HG03175 (cell line): ENCODE results near the gene DICER1.
"Not testable (repeated sequence)": the region's sequence is repeated elsewhere in the genome, so short reads cannot be mapped to it uniquely, and the experiment has no call there.

Experiments
- ATAC-seq: cut with Tn5 transposase; IDR thresholded peaks from one replicate; pipeline ENCODE4 v1.9.1; 2021; ENCODE audit warnings: mild to moderate bottlenecking, moderate library complexity; ENCODE audit not compliant: unreplicated experiment

DICER1 gene

GRCh38 chr14:95185033-95185766 lies 27.9 kb upstream of the DICER1 start:
- no peak for ATAC-seq

GRCh38 chr14:95184413-95184790 lies 27.1 kb upstream of the DICER1 start:
- ATAC-seq, result no peak

GRCh38 chr14:95183532-95184412 lies 26.4 kb upstream of the DICER1 start:
- ATAC-seq, result peak; percentile 62

GRCh38 chr14:95183082-95183481 lies 25.8 kb upstream of the DICER1 start:
- ATAC-seq, result no peak

GRCh38 chr14:95182379-95182778 lies 25.1 kb upstream of the DICER1 start:
- ATAC-seq, result no peak

- ATAC-seq, result no peak
These were observed 23.8 kb upstream of the DICER1 start for GRCh38 chr14:95180966-95181741.

- not testable (repeated sequence) for ATAC-seq
These were observed 18.3 kb upstream of the DICER1 start for GRCh38 chr14:95175670-95176069.

GRCh38 chr14:95174184-95174792 lies 17.0 kb upstream of the DICER1 start:
- ATAC-seq, result no peak

GRCh38 chr14:95173518-95173917 lies 16.2 kb upstream of the DICER1 start:
- no peak for ATAC-seq

GRCh38 chr14:95167177-95167576 lies 9.8 kb upstream of the DICER1 start:
- ATAC-seq, result no peak

- ATAC-seq, result no peak
These were observed 8.2 kb upstream of the DICER1 start for GRCh38 chr14:95165517-95165916.

GRCh38 chr14:95164506-95164905 lies 7.2 kb upstream of the DICER1 start:
- no peak for ATAC-seq

GRCh38 chr14:95163666-95164065 lies 6.3 kb upstream of the DICER1 start:
- no peak for ATAC-seq

GRCh38 chr14:95163132-95163531 lies 5.8 kb upstream of the DICER1 start:
- no peak for ATAC-seq

GRCh38 chr14:95162641-95163040 lies 5.3 kb upstream of the DICER1 start:
- no peak for ATAC-seq

- ATAC-seq, result peak; percentile 30
These were observed 342 bp downstream of the DICER1 start for GRCh38 chr14:95157048-95157326.

GRCh38 chr14:95156161-95157047 lies 925 bp downstream of the DICER1 start:
- peak; percentile 33 for ATAC-seq

GRCh38 chr14:95155045-95155444 lies 2.3 kb downstream of the DICER1 start:
- no peak for ATAC-seq

GRCh38 chr14:95153866-95154265 lies 3.5 kb downstream of the DICER1 start:
- no peak for ATAC-seq

GRCh38 chr14:95151561-95151960 lies 5.8 kb downstream of the DICER1 start:
- no peak for ATAC-seq
